Endothelial cell of umbilical vein (primary cell): Measurements from ENCODE around the gene CLIC1. TPM values are rescaled to one million over a fixed set of nuclear protein-coding genes. Genes with fewer than 3 reads are reported as not detected.

Experiments
- BruUV-seq: library from RNA; stranded (reverse); fragments of 400-500 nt; replicated peaks from 2 replicates; lab custom pipeline; 2021; lab: Mats Ljungman, UMichigan
- CTCF ChIA-PET: fragments of 300-600, 350-600 bp; sonication (Branson Sonifier 250); formaldehyde crosslinking; loops from one replicate; lab custom pipeline; 2021; ENCODE audit warnings: antibody characterized with exemption, inconsistent platforms; lab: Charles Lee
- POLR2A ChIA-PET: fragments of 300-600, 350-600 bp; sonication (Branson Sonifier 250); formaldehyde crosslinking; loops from one replicate; lab custom pipeline; 2021; ENCODE audit warnings: antibody characterized with exemption, inconsistent platforms; lab: Charles Lee
- DNase-seq: peaks from one replicate; pipeline ENCODE4 v3.0.0-alpha.2; 2011; ENCODE audit warnings: low read depth, low spot score
- FAIRE-seq: peaks from 2 replicates; lab custom pipeline; 2011; peaks lifted over from hg19 to GRCh38; lab: Jason Lieb, UNC
- H2AFZ ChIP-seq: 2 replicates; pipeline ENCODE4 v1.6.0; 2012; ENCODE audit warnings: low read depth, low read length, control low read depth, inconsistent platforms
- H3K27ac ChIP-seq: 2 replicates; pipeline ENCODE4 v1.5.1; 2011; ENCODE audit warnings: low read depth, mild to moderate bottlenecking, control low read depth, low read length, moderate library complexity; ENCODE audit not compliant: insufficient read depth
- H3K27me3 ChIP-seq, 2 experiments: 2 replicates each; pipeline versions ENCODE4 v1.6.0 to v1.6.1; 2011; ENCODE audit warnings: low read length in 2 of 2, mixed read lengths in 1 of 2; ENCODE audit not compliant: control insufficient read depth in 2 of 2, insufficient read depth in 2 of 2
- H3K36me3 ChIP-seq, 2 experiments: 2 replicates in 1 of 2; 3 replicates in 1 of 2; pipeline ENCODE4 v1.5.1; 2011; ENCODE audit warnings: low read length in 2 of 2, mild to moderate bottlenecking in 1 of 2, moderate library complexity in 1 of 2; ENCODE audit not compliant: control insufficient read depth in 2 of 2, insufficient read depth in 2 of 2; ENCODE audit errors: extremely low read depth in 1 of 2
- H3K4me1 ChIP-seq: 3 replicates; pipeline ENCODE4 v1.5.1; 2011; ENCODE audit warnings: mild to moderate bottlenecking, low read length; ENCODE audit not compliant: control insufficient read depth, insufficient read depth; ENCODE audit errors: extremely low read depth
- H3K4me2 ChIP-seq: 2 replicates; pipeline ENCODE4 v1.6.1; 2011; ENCODE audit warnings: low read length, control low read depth, mixed read lengths; ENCODE audit not compliant: insufficient read depth
- H3K4me3 ChIP-seq, 3 experiments: fragments of 200-600 bp in 1 of 3; sonication (generic), shearing (Covaris generic) in 1 of 3; replicated peaks in 1 of 3; 2 replicates each; pipeline ENCODE4 v1.5.1; 2011 to 2016; ENCODE audit warnings: control low read depth in 3 of 3, low read length in 3 of 3, mild to moderate bottlenecking in 2 of 3, inconsistent platforms in 1 of 3, low read depth in 1 of 3, moderate library complexity in 1 of 3; ENCODE audit not compliant: insufficient read depth in 1 of 3
- H3K79me2 ChIP-seq: 2 replicates; pipeline ENCODE4 v1.6.0; 2012; ENCODE audit warnings: low read length, inconsistent platforms; ENCODE audit not compliant: control insufficient read depth, insufficient read depth
- H3K9ac ChIP-seq: replicated peaks from 2 replicates; pipeline ENCODE3; 2011; ENCODE audit warnings: low read length, control low read depth; ENCODE audit not compliant: insufficient read depth; ENCODE audit errors: extremely low read depth
- H3K9me1 ChIP-seq: replicated peaks from 3 replicates; pipeline ENCODE4 v1.6.0; 2011; ENCODE audit warnings: mild to moderate bottlenecking, low read length; ENCODE audit not compliant: control insufficient read depth, insufficient read depth; ENCODE audit errors: extremely low read depth
- H3K9me3 ChIP-seq: replicated peaks from 2 replicates; pipeline ENCODE4 v1.5.1; 2012; ENCODE audit warnings: low read length, inconsistent platforms; ENCODE audit not compliant: control insufficient read depth, insufficient read depth
- H4K20me1 ChIP-seq: replicated peaks from 2 replicates; pipeline ENCODE3; 2011; ENCODE audit warnings: mild to moderate bottlenecking, low read length; ENCODE audit not compliant: control insufficient read depth, insufficient read depth; ENCODE audit errors: extremely low read depth
- EZH2 ChIP-seq: IDR thresholded peaks from 2 replicates; pipeline ENCODE4 v1.6.1; 2012; ENCODE audit warnings: borderline replicate concordance, low read depth, mild to moderate bottlenecking, moderate library complexity, low read length, inconsistent platforms; ENCODE audit not compliant: severe bottlenecking
- FOS ChIP-seq: IDR thresholded peaks from 2 replicates; pipeline ENCODE4 v1.6.1; 2011; ENCODE audit warnings: mild to moderate bottlenecking, low read length, moderate library complexity, borderline replicate concordance; ENCODE audit not compliant: insufficient read depth
- GATA2 ChIP-seq: IDR thresholded peaks from 2 replicates; pipeline ENCODE4 v1.7.0; 2011; ENCODE audit warnings: low read depth, mild to moderate bottlenecking, moderate library complexity, mixed read lengths, low read length; ENCODE audit not compliant: insufficient read length, insufficient read depth
- JUN ChIP-seq: IDR thresholded peaks from 2 replicates; pipeline ENCODE4 v1.6.1; 2011; ENCODE audit warnings: borderline replicate concordance, low read depth; ENCODE audit not compliant: insufficient read length, insufficient read depth
- MYC ChIP-seq: IDR thresholded peaks from one replicate; pipeline ENCODE4 v1.6.1; 2011; ENCODE audit warnings: mild to moderate bottlenecking, low read depth, low read length
- POLR2A ChIP-seq: IDR thresholded peaks from 2 replicates; pipeline ENCODE4 v1.6.1; 2012; ENCODE audit warnings: low read depth, mild to moderate bottlenecking, control low read depth, low read length
- POLR2AphosphoS5 ChIP-seq: IDR thresholded peaks from 2 replicates; pipeline ENCODE4 v1.6.1; 2012; ENCODE audit warnings: low read depth, mild to moderate bottlenecking, control low read depth, low read length, moderate library complexity; ENCODE audit not compliant: insufficient read depth
- dilution Hi-C: fragments of 300-500 bp; cut with MboI; formaldehyde crosslinking; loops from one replicate; pipeline ENCODE4 v1.15.0; 2019; ENCODE audit warnings: low sequenced_read_pairs; ENCODE audit not compliant: extremely low pct_ligation_motif_present
- intact Hi-C: fragments of 100-400 bp; cut with micrococcal nuclease; formaldehyde crosslinking; loops from one replicate; pipeline ENCODE4 v1.10.0; 2022
- polyA plus RNA-seq, 4 experiments: library from polyadenylated mRNA; depleted of rRNA in 3 of 4; stranded (reverse) in 3 of 4; unstranded in 1 of 4; fragments of >200 nt; gene quantifications; 2 replicates each; pipeline versions ENCODE4 v1.2.1 to v1.2.3, GENCODE V29; 2011 to 2012; ENCODE audit warnings: missing spikeins in 1 of 4
- total RNA-seq: library from RNA; stranded (reverse); gene quantifications from 2 replicates; pipeline ENCODE4 v1.2.3, GENCODE V29; 2021
- TF ChIP-seq, protein P1 (sequence below), 2 donors: IDR thresholded peaks; 1 replicate in 1 of 2; 2 replicates in 1 of 2; pipeline ENCODE4 v1.5.1; 2011; ENCODE audit warnings: low read length in 2 of 2, mild to moderate bottlenecking in 2 of 2, moderate library complexity in 2 of 2, control low read depth in 1 of 2, inconsistent platforms in 1 of 2, low read depth in 1 of 2; ENCODE audit not compliant: insufficient read depth in 1 of 2; ENCODE audit errors: extremely low read depth in 1 of 2
- TF ChIP-seq, protein P2 (sequence below): IDR thresholded peaks from 2 replicates; pipeline ENCODE4 v1.6.1; 2011; ENCODE audit not compliant: insufficient read depth, insufficient read length

CLIC1 gene
- total and polyA plus RNA-seq, 2 donors (not counting 3 experiments of a cell fraction or from before 2014, with no cell fraction given) = 543 to 578 TPM

DNA sequence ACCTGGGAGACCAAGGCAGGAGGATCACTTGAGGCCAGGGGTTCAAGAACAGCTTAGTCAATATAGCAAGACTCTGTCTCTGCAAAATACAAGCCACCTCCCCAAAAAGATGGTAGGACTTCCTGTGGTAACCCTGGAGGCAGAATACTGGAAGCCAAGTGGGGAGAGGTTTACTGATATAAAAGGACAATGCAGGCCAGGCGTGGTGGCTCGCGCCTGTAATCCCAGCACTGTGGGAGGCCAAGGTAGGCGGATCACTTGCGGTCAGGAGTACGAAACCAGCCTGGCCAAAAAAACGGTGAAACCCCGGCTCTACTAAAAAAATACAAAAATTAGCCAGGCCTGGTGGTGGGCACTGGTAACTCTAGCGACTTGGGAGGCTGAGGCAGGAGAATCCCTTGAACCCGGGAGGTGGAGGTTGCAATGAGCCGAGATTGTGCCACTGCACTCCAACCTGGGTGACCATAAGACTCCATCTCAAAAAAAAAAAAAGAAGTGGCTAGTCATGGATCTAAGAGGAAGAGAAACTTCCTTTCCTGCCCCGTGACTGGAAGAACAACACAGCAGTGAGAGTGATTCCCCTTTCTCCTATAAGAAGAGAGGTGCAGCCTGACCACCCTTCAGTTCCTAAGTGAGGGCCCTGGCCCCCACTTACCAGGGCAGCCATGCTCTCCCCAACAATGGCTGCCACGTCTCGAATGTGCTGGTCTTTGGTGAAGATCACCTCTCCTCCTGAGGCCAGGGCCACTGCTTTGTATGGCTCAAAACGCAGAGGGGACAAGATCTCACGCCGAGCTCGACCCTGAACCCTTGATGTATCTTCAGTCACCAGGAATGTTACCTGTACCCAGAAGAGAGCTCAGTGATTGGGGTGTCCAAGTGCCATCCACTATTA, 32.3 kb upstream of the CLIC1 start:
- Histone ChIP-seq H3K27ac (no peak overlapping the region), H3K27me3 (no peaks in the 10 kb centered on the region), H3K9ac (no peak overlapping the region), H3K9me3 (no peaks in the 10 kb centered on the region), H3K4me1 (no peaks in the 10 kb centered on the region), H3K36me3 (no peaks in the 10 kb centered on the region), H3K79me2 (no peaks in the 10 kb centered on the region), H2AFZ (peak overlapping the region; percentile 49), H4K20me1 (no peaks in the 10 kb centered on the region), H3K9me1 (no peaks in the 10 kb centered on the region), H3K4me2 (no peak overlapping the region), H3K4me3 (no peak overlapping the region)
- ChIA-PET POLR2A (interaction anchor here (1.2 kb wide), 1 partner anchor 47 kb away, joined by 3 read pairs; the partner anchor contains the start of genes HSPA1A and HSPA1L), CTCF (interaction anchor here (1.3 to 4.5 kb wide), 12 partner anchors 9 to 84 kb away, joined by 3 to 55 read pairs (median 10); partner anchors contain the start of genes CLIC1, DDAH2, LY6G6D and MSH5)
- FAIRE-seq (no peak), DNase-seq (no peak)
- no TSS peak for BruUV-seq
- intact Hi-C loops (loop anchor here (1.0 kb wide), 3 partner anchors 30 to 88 kb away; partner anchors contain the start of gene DDAH2), dilution Hi-C loops (no loop called here)
- TF ChIP-seq FOS = no peak
- TF ChIP-seq GATA2 = no peak
- TF ChIP-seq POLR2A = no peak
- TF ChIP-seq MYC = no peak
- no peak for TF ChIP-seq POLR2AphosphoS5
- no peak for TF ChIP-seq EZH2
- TF ChIP-seq, protein P1, sequence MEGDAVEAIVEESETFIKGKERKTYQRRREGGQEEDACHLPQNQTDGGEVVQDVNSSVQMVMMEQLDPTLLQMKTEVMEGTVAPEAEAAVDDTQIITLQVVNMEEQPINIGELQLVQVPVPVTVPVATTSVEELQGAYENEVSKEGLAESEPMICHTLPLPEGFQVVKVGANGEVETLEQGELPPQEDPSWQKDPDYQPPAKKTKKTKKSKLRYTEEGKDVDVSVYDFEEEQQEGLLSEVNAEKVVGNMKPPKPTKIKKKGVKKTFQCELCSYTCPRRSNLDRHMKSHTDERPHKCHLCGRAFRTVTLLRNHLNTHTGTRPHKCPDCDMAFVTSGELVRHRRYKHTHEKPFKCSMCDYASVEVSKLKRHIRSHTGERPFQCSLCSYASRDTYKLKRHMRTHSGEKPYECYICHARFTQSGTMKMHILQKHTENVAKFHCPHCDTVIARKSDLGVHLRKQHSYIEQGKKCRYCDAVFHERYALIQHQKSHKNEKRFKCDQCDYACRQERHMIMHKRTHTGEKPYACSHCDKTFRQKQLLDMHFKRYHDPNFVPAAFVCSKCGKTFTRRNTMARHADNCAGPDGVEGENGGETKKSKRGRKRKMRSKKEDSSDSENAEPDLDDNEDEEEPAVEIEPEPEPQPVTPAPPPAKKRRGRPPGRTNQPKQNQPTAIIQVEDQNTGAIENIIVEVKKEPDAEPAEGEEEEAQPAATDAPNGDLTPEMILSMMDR (IDR thresholded peaks at IDR 0.05; ENCODE audit: extremely low read depth in 1 of 2, insufficient read depth in 1 of 2, low read depth in 1 of 2, low read length in 2 of 2) = no peak
- TF ChIP-seq, protein P2, sequence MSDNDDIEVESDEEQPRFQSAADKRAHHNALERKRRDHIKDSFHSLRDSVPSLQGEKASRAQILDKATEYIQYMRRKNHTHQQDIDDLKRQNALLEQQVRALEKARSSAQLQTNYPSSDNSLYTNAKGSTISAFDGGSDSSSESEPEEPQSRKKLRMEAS = no peak
- no peak for TF ChIP-seq JUN
